ENCODE measurements around the gene EBF3.

- TF ChIP-seq YY1 (IDR thresholded peaks at IDR 0.05; ENCODE audit: insufficient read depth, insufficient read length) (no peak), ZNF274 (IDR thresholded peaks at IDR 0.05; ENCODE audit: low read depth, low read length) (no peak), SUZ12 (IDR thresholded peaks at IDR 0.05; ENCODE audit: extremely low read depth, insufficient read depth, insufficient read length) (no peak)
Measured at GRCh38 chr10:129887381-129887905, 76.6 kb downstream of the EBF3 start.
